Measurements from ENCODE around the gene NPFFR1. TPM values are rescaled to one million over a fixed set of nuclear protein-coding genes. Genes with fewer than 3 reads are reported as not detected.

NPFFR1 gene
- total RNA-seq, 4 donors from 2014 or later = not detected

- TF ChIP-seq POLR2A (IDR thresholded peaks at IDR 0.05; ENCODE audit: low read depth) (no peak), EP300 (IDR thresholded peaks at IDR 0.05) (no peak), POLR2AphosphoS5 (IDR thresholded peaks at IDR 0.05) (no peak)
- TF ChIP-seq, protein P1, sequence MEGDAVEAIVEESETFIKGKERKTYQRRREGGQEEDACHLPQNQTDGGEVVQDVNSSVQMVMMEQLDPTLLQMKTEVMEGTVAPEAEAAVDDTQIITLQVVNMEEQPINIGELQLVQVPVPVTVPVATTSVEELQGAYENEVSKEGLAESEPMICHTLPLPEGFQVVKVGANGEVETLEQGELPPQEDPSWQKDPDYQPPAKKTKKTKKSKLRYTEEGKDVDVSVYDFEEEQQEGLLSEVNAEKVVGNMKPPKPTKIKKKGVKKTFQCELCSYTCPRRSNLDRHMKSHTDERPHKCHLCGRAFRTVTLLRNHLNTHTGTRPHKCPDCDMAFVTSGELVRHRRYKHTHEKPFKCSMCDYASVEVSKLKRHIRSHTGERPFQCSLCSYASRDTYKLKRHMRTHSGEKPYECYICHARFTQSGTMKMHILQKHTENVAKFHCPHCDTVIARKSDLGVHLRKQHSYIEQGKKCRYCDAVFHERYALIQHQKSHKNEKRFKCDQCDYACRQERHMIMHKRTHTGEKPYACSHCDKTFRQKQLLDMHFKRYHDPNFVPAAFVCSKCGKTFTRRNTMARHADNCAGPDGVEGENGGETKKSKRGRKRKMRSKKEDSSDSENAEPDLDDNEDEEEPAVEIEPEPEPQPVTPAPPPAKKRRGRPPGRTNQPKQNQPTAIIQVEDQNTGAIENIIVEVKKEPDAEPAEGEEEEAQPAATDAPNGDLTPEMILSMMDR (IDR thresholded peaks at IDR 0.05) = no peak
- Histone ChIP-seq H3K9me3 (no peaks in the 10 kb centered on the region), H3K27ac (replicated peaks in 1 of 4) (no peak overlapping the region), H3K36me3 (no peaks in the 10 kb centered on the region), H3K4me3 (no peak overlapping the region), H3K27me3 (peaks cover 6 to 43% (median 24%) of the 10 kb centered on the region in 4 donors), H3K4me1 (peaks cover 5 to 11% (median 9%) of the 10 kb centered on the region in 4 donors)
- WGBS = 63% methylated on average over 1 of the region's 1 CpG
- intact Hi-C loops (cut with DNase I) = no loop called here
- DNase-seq (ENCODE audit: extremely low spot score) = no peak
These were observed 2.2 kb downstream of the NPFFR1 start for GRCh38 chr10:70281609-70282008.

GRCh38 chr10:70280099-70280498 lies 3.7 kb downstream of the NPFFR1 start:
- 83% methylated on average over 6 of the region's 6 CpGs for WGBS

DNA sequence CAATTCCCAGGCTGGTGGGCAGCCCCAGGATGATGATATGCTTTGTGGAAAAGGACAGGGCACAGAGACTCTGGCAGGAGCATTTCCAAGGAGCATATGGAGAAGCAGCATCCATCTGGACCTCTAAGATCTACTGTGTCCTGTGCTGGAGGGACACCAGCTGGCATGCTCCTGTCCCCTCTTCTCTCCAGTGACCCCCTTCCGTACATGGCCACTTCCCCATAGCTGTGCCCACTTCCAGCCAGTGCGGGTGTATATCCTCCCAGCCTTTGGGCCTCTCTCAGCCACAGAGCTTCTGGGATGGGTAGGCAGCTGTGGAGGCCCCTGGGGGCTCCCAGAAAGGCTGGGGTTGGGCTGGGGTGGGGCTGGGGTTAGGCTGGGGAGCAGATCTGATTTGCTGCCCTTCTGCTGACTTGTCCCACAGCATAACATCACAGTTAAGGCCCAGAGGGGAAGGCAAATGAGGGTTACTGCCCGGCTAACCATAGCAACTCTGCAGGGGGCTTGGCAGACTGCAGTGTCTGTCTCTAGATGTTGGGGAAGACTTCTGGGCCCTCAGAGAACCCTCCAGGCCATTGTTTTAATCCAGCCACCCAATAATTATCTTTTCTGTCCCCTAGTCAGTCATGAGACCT lies 6.3 kb downstream of the NPFFR1 start:
- Histone ChIP-seq H3K36me3 (no peaks in the 10 kb centered on the region), H3K4me1 (no peaks in the 10 kb centered on the region), H3K4me3 (no peak overlapping the region), H3K9me3 (peaks cover 0 to 10% (median 4%) of the 10 kb centered on the region in 4 donors), H3K27me3 (peaks cover 0 to 2% (median 0%) of the 10 kb centered on the region in 4 donors), H3K27ac (replicated peaks in 1 of 4) (no peak overlapping the region)
- DNase-seq (ENCODE audit: extremely low spot score) = no peak
- TF ChIP-seq, protein P1 (IDR thresholded peaks at IDR 0.05) = no peak
- TF ChIP-seq POLR2AphosphoS5 (IDR thresholded peaks at IDR 0.05) = no peak
- no peak for TF ChIP-seq EP300 (IDR thresholded peaks at IDR 0.05)
- no peak for TF ChIP-seq POLR2A (IDR thresholded peaks at IDR 0.05; ENCODE audit: low read depth)
- intact Hi-C loops (cut with DNase I) = no loop called here
- WGBS = 100% methylated on average over 2 of the region's 3 CpGs

More at GRCh38 chr10:70280099-70280498, 3.7 kb downstream of the NPFFR1 start:
- Histone ChIP-seq H3K36me3 (no peaks in the 10 kb centered on the region), H3K4me3 (no peak overlapping the region), H3K27me3 (peaks cover 6 to 28% (median 17%) of the 10 kb centered on the region in 4 donors), H3K9me3 (peaks cover 0 to 10% (median 4%) of the 10 kb centered on the region in 4 donors), H3K4me1 (peaks cover 5 to 11% (median 9%) of the 10 kb centered on the region in 4 donors), H3K27ac (replicated peaks in 1 of 4) (no peak overlapping the region)
- intact Hi-C loops (cut with DNase I) = no loop called here
- TF ChIP-seq POLR2A (IDR thresholded peaks at IDR 0.05; ENCODE audit: low read depth) (no peak), POLR2AphosphoS5 (IDR thresholded peaks at IDR 0.05) (no peak), EP300 (IDR thresholded peaks at IDR 0.05) (no peak)
- TF ChIP-seq, protein P1 (IDR thresholded peaks at IDR 0.05) = no peak
- no peak for DNase-seq (ENCODE audit: extremely low spot score)

DNA sequence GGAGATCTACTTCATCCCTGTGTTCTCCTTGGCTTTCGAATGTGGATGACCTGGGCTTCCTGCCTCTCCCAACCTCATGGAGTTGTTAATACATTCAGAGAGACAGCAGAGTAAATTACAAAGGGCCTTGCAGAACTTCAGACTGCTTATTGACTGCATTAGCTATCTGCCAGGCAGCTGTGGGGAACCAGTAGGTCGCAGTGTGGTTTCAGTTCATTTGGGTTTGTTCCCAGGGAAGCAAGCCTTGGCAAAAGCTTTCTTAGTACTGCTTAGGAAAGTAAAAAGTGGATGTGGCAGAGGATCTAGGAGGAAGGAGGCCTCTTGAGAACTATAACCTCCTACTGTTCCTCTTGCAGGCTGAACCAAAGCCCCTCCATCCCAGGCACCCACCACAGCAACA lies 9.2 kb downstream of the NPFFR1 start:
- Histone ChIP-seq H3K4me1 (no peaks in the 10 kb centered on the region), H3K9me3 (peaks cover 0 to 10% (median 4%) of the 10 kb centered on the region in 4 donors), H3K27me3 (no peaks in the 10 kb centered on the region), H3K27ac (replicated peaks in 1 of 4) (no peak overlapping the region), H3K4me3 (no peak overlapping the region), H3K36me3 (no peaks in the 10 kb centered on the region)
- TF ChIP-seq EP300 (IDR thresholded peaks at IDR 0.05) (no peak), POLR2AphosphoS5 (IDR thresholded peaks at IDR 0.05) (no peak), POLR2A (IDR thresholded peaks at IDR 0.05; ENCODE audit: low read depth) (no peak)
- TF ChIP-seq, protein P1 (IDR thresholded peaks at IDR 0.05) = no peak
- whole genome bisulfite sequencing = 64% methylated on average over 2 of the region's 2 CpGs
- intact Hi-C loops (cut with DNase I) = no loop called here
- DNase-seq (ENCODE audit: extremely low spot score) = no peak

Measured in esophagus muscularis mucosa (tissue), 4 donors.